HL-60 (cell line): Measurements from ENCODE around the gene NUP62.
A peak's percentile ranks its signal among the peaks of the same experiment; 100 is the strongest.

Source experiments
- DNase-seq, 2 experiments: peaks; one replicate each; pipeline ENCODE4 v3.0.0-alpha.2; 2010 to 2020; ENCODE audit warnings: low read depth in 1 of 2, low spot score in 1 of 2
- H3K27ac ChIP-seq: fragments of 250-450 bp; sonication (Bioruptor Pico); replicated peaks from 2 replicates; pipeline ENCODE4 v1.5.1; 2020; ENCODE audit warnings: mild to moderate bottlenecking, moderate library complexity
- H3K27me3 ChIP-seq: fragments of 250-450 bp; sonication (Bioruptor Pico); 2 replicates; pipeline ENCODE4 v1.5.1; 2021; ENCODE audit warnings: mild to moderate bottlenecking, moderate library complexity; ENCODE audit not compliant: insufficient read depth, poor library complexity, severe bottlenecking
- H3K4me3 ChIP-seq: replicated peaks from 2 replicates; pipeline ENCODE4 v1.5.1; 2011; ENCODE audit warnings: mild to moderate bottlenecking, control low read depth, low read length; ENCODE audit not compliant: insufficient read depth
- GABPA ChIP-seq: IDR thresholded peaks from 2 replicates; pipeline ENCODE4 v1.6.1; 2012; ENCODE audit warnings: low read depth
- POLR2AphosphoS5 ChIP-seq: IDR thresholded peaks from 2 replicates; pipeline ENCODE4 v1.6.1; 2012; ENCODE audit warnings: low read depth
- REST ChIP-seq: IDR thresholded peaks from 2 replicates; pipeline ENCODE4 v1.6.1; 2012; ENCODE audit warnings: low read depth; ENCODE audit not compliant: insufficient replicate concordance
- SPI1 ChIP-seq: IDR thresholded peaks from 2 replicates; pipeline ENCODE4 v1.6.1; 2012; ENCODE audit warnings: low read depth, mild to moderate bottlenecking, borderline replicate concordance
- TF ChIP-seq, protein P1 (sequence below): IDR thresholded peaks from one replicate; pipeline ENCODE4 v1.5.1; 2011; ENCODE audit warnings: low read length, control low read depth, inconsistent platforms; ENCODE audit not compliant: insufficient read depth

Gene NUP62

DNA sequence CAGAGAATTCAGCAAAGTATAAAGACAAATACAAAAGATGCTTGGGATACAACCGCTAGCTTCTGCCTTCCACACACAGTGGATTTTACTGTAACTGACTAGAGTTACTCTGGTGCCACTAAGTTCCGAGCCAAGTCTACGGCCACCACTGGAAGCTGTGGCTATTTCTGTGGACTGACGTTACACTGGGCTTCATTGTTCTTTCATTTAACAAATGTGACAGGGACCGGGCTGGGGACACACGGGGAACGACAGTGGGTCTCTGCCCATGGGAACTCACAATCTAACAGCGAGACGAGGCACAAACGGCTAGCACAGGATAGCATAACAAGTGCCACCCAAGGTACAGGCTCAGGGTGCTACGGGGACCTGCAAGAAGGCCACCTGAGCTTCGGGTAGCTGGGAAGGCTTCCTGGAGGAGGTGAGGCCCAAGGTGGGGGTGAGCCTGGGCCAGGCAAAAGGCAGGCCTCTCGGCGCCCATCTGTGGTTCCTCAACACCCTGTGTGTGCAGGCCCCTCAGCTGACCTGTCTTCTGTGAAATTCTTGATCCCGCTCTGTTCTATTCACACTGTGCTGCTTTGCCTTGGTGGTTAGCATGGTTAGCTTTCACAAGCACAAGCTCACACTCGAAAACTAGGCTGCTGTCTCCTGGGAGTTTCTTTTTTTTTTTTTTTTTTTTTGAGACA lies 22.3 kb downstream of the NUP62 start:
- no peaks in the 10 kb centered on the region for H3K27me3 ChIP-seq
- no peak for DNase-seq
- no peak overlapping the region for H3K4me3 ChIP-seq
- no peak overlapping the region for H3K27ac ChIP-seq
- TF ChIP-seq POLR2AphosphoS5 (peak; percentile 13; the same call in 1 of the 2 replicates), GABPA (no peak)

DNA sequence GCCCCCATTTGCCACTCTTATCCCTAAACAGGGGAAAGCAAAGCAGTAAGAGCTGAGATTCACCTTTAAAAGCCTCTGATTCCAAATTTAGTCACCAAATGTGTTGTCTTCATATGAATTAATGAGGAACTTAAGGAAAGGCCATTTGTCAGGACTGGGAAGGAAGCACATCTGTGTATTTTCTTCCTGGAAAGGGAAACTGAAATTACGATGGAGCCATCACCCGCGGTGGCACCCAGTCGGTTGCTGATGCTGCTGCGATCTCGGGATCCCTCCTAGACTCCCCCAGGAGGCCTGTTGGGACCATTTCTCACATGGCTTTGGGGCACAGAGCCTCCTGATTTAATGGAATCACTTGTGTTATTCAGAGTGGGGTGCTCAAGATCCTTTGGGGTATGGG lies 25.2 kb downstream of the NUP62 start:
- Histone ChIP-seq H3K27ac (no peak overlapping the region), H3K27me3 (no peaks in the 10 kb centered on the region), H3K4me3 (no peak overlapping the region)
- DNase-seq, result no peak
- TF ChIP-seq, protein P1, sequence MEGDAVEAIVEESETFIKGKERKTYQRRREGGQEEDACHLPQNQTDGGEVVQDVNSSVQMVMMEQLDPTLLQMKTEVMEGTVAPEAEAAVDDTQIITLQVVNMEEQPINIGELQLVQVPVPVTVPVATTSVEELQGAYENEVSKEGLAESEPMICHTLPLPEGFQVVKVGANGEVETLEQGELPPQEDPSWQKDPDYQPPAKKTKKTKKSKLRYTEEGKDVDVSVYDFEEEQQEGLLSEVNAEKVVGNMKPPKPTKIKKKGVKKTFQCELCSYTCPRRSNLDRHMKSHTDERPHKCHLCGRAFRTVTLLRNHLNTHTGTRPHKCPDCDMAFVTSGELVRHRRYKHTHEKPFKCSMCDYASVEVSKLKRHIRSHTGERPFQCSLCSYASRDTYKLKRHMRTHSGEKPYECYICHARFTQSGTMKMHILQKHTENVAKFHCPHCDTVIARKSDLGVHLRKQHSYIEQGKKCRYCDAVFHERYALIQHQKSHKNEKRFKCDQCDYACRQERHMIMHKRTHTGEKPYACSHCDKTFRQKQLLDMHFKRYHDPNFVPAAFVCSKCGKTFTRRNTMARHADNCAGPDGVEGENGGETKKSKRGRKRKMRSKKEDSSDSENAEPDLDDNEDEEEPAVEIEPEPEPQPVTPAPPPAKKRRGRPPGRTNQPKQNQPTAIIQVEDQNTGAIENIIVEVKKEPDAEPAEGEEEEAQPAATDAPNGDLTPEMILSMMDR, result no peak
- TF ChIP-seq GABPA, result no peak
- TF ChIP-seq SPI1, result no peak
- TF ChIP-seq REST, result no peak
- TF ChIP-seq POLR2AphosphoS5, result no peak

GRCh38 chr19:49896863-49897621 lies 32.3 kb downstream of the NUP62 start, which contains the start of gene IL4I1:
IL4I1 (minus strand) TSS chr19:49896887; CDS start chr19:49896160, 727 bp downstream.
- peak in 1 of 2 experiments; percentile 29 for DNase-seq
- TF ChIP-seq POLR2AphosphoS5 (no peak), GABPA (no peak), REST (no peak), SPI1 (no peak)
- TF ChIP-seq, protein P1, result no peak
- H3K27ac ChIP-seq, result no peak within 1 kb of the TSS
- H3K4me3 ChIP-seq, result no peak within 1 kb of the TSS
- H3K27me3 ChIP-seq, result no peaks in the 10 kb centered on the region

DNA sequence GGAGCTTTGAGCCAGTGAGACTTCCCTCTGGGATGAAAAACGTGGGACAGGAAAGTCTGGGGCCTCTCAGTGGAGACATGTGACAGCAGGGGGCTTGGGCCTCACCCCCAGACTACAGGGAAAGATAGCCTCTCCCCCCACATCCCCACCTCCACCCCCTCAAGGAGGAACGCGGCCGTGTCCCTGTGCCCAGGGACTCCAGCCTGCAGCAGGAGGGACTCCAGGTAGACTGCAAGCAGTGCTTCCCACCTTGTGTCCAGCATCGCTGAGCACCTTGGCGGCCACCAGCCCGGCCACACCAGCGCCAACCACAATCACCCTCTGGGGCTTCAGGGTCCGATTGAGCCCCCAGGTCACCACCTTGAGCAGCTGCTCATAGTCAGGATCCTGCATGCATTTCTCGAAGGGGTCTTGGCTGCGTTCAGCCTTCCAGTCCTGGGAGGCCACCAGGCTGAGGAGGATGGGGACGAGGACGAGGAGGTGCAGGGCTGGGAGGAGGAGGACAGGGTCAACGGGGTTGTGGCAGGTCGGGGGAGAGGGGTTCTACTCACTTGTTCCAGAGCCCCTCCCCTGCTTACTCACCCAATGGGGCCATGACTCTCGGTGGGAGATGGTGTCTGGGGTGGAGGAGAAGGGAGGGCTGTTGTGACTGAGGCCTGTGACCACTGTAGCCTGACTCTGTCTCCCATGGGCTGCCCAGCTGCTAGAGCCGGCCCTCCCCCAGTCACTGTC lies 33.6 kb downstream of the NUP62 start:
- H3K27me3 ChIP-seq, result no peaks in the 10 kb centered on the region
- DNase-seq, result no peak
- TF ChIP-seq SPI1 (no peak), GABPA (no peak), REST (no peak), POLR2AphosphoS5 (no peak)
- TF ChIP-seq, protein P1, result no peak
- no peak overlapping the region for H3K27ac ChIP-seq
- no peak overlapping the region for H3K4me3 ChIP-seq
